Neuronal stem cell (in vitro differentiated cells): ENCODE results near the gene TMEM45B. TPM values are rescaled to one million over a fixed set of nuclear protein-coding genes. Genes with fewer than 3 reads are reported as not detected.

Source experiments
- DNase-seq: peaks from one replicate; pipeline ENCODE4 v3.0.0-alpha.2; 2013; ENCODE audit warnings: low spot score
- H2AFZ ChIP-seq: one replicate; pipeline ENCODE4 v1.6.1; 2013; ENCODE audit warnings: mild to moderate bottlenecking, low read length, inconsistent platforms
- H2AK5ac ChIP-seq: 2 replicates; pipeline ENCODE4 v1.6.1; 2013; ENCODE audit warnings: low read depth, mild to moderate bottlenecking, inconsistent platforms, low read length, moderate library complexity, mixed read lengths
- H2BK120ac ChIP-seq: 2 replicates; pipeline ENCODE4 v1.6.1; 2013; ENCODE audit warnings: low read depth, mild to moderate bottlenecking, inconsistent platforms, low read length, moderate library complexity, mixed read lengths
- H2BK12ac ChIP-seq: one replicate; pipeline ENCODE4 v1.6.1; 2013; ENCODE audit warnings: low read length, inconsistent platforms
- H2BK15ac ChIP-seq: 2 replicates; pipeline ENCODE4 v1.6.1; 2013; ENCODE audit warnings: mild to moderate bottlenecking, low read length, inconsistent platforms, mixed read lengths
- H2BK5ac ChIP-seq: one replicate; pipeline ENCODE4 v1.6.1; 2013; ENCODE audit warnings: inconsistent platforms, mild to moderate bottlenecking, low read length, moderate library complexity
- H3K14ac ChIP-seq: one replicate; pipeline ENCODE4 v1.6.1; 2013; ENCODE audit warnings: low read length, inconsistent platforms
- H3K18ac ChIP-seq: 2 replicates; pipeline ENCODE4 v1.6.1; 2013; ENCODE audit warnings: low read length, inconsistent platforms
- H3K23ac ChIP-seq: 2 replicates; pipeline ENCODE4 v1.6.1; 2013; ENCODE audit warnings: low read depth, mild to moderate bottlenecking, mixed read lengths, low read length, inconsistent platforms; ENCODE audit not compliant: poor library complexity
- H3K27ac ChIP-seq: replicated peaks from 3 replicates; pipeline ENCODE4 v1.5.1; 2013; ENCODE audit warnings: low read length, inconsistent platforms
- H3K27me3 ChIP-seq, 3 experiments: 2 replicates each; pipeline ENCODE4 v1.6.1; 2013; ENCODE audit warnings: low read length in 3 of 3, mild to moderate bottlenecking in 2 of 3, inconsistent platforms in 1 of 3, low read depth in 1 of 3, mixed read lengths in 1 of 3, moderate library complexity in 1 of 3; ENCODE audit not compliant: control insufficient read depth in 3 of 3, insufficient read depth in 3 of 3
- H3K36me3 ChIP-seq, 2 donors: replicated peaks in 1 of 2; 2 replicates each; pipeline ENCODE4 v1.6.1; 2013; ENCODE audit warnings: low read length in 2 of 2; ENCODE audit not compliant: control insufficient read depth in 2 of 2, insufficient read depth in 2 of 2
- H3K4ac ChIP-seq: 2 replicates; pipeline ENCODE4 v1.6.1; 2013; ENCODE audit warnings: inconsistent platforms, mild to moderate bottlenecking, low read length, moderate library complexity
- H3K4me1 ChIP-seq, 2 donors: 1 replicate in 1 of 2; 2 replicates in 1 of 2; pipeline ENCODE4 v1.6.1; 2013; ENCODE audit warnings: low read length in 2 of 2, low read depth in 1 of 2; ENCODE audit not compliant: control insufficient read depth in 2 of 2, insufficient read depth in 1 of 2
- H3K4me2 ChIP-seq: one replicate; pipeline ENCODE4 v1.6.1; 2013; ENCODE audit warnings: mild to moderate bottlenecking, low read length, inconsistent platforms; ENCODE audit not compliant: insufficient read depth, poor library complexity, severe bottlenecking
- H3K4me3 ChIP-seq, 2 donors: 2 replicates each; pipeline ENCODE4 v1.5.1; 2013; ENCODE audit warnings: low read length in 2 of 2, mild to moderate bottlenecking in 2 of 2, inconsistent platforms in 1 of 2, moderate library complexity in 1 of 2
- H3K79me1 ChIP-seq: one replicate; pipeline ENCODE4 v1.6.1; 2013; ENCODE audit warnings: low read depth, mild to moderate bottlenecking, inconsistent platforms, low read length, moderate library complexity
- H3K9ac ChIP-seq: one replicate; pipeline ENCODE4 v1.6.1; 2013; ENCODE audit warnings: mild to moderate bottlenecking, low read depth, low read length, inconsistent platforms; ENCODE audit not compliant: poor library complexity
- H3K9me3 ChIP-seq, 2 donors: replicated peaks in 1 of 2; 2 replicates each; pipeline versions ENCODE3 to v1.6.1; 2013; ENCODE audit warnings: low read length in 2 of 2, mild to moderate bottlenecking in 2 of 2, inconsistent platforms in 1 of 2, low read depth in 1 of 2, mixed read lengths in 1 of 2, moderate library complexity in 1 of 2; ENCODE audit not compliant: control insufficient read depth in 2 of 2, insufficient read depth in 1 of 2
- H4K8ac ChIP-seq: one replicate; pipeline ENCODE4 v1.6.1; 2013; ENCODE audit warnings: low read depth, mild to moderate bottlenecking, inconsistent platforms, low read length, moderate library complexity
- H4K91ac ChIP-seq: one replicate; pipeline ENCODE4 v1.6.1; 2013; ENCODE audit warnings: low read length, low read depth, mild to moderate bottlenecking, inconsistent platforms; ENCODE audit not compliant: poor library complexity
- WGBS, 2 donors: extraction: QIAGEN DNeasy Blood & Tissue Kit; methylation state at CpG; one replicate each; pipeline ENCODE4 v1.1.7; 2013; ENCODE audit warnings: missing lambda C conversion rate in 2 of 2, mixed read lengths in 1 of 2; ENCODE audit not compliant: insufficient read length in 2 of 2, insufficient replicate concordance in 1 of 2; ENCODE audit errors: extremely low coverage in 2 of 2; 5-methylcytosine and 5-hydroxymethylcytosine counted together
- polyA plus RNA-seq, 2 experiments: library from polyadenylated mRNA; stranded (reverse); fragments of 200-250 nt; gene quantifications; one replicate each; pipeline ENCODE4 v1.2.3, GENCODE V29; 2013

Gene TMEM45B
- not detected for polyA plus RNA-seq (2013, experiment 1 of 2)
- polyA plus RNA-seq (2013, experiment 2 of 2) = 0.04 TPM

GRCh38 chr11:129815596-129816461 is at the start of gene TMEM45B:
Gene TMEM45B (plus strand): TSS chr11:129815848. CDS start chr11:129852483, 36,635 bp downstream.
- Histone ChIP-seq H2BK12ac (peak within 1 kb of the TSS; percentile 30), H3K4me1 (no peaks in the 10 kb centered on the region), H3K27ac (no peak within 1 kb of the TSS), H4K91ac (no peak within 1 kb of the TSS), H3K36me3 (no peaks in the 10 kb centered on the region), H2BK120ac (no peak within 1 kb of the TSS), H2AK5ac (no peak within 1 kb of the TSS), H3K9me3 (peaks cover 0 to 6% of the 10 kb centered on the region in 2 donors), H3K4me2 (peak within 1 kb of the TSS; percentile 81), H3K4me3 (peak within 1 kb of the TSS in 1 of 2 donors; percentile 65), H3K23ac (peak within 1 kb of the TSS; percentile 85), H3K27me3 (peaks cover 3 to 46% (median 31%) of the 10 kb centered on the region in 3 experiments), H3K9ac (peak within 1 kb of the TSS; percentile 63), H2BK5ac (no peak within 1 kb of the TSS), H4K8ac (no peak within 1 kb of the TSS), H3K79me1 (no peaks in the 10 kb centered on the region), H3K4ac (no peak within 1 kb of the TSS), H3K18ac (peak within 1 kb of the TSS; percentile 64), H2AFZ (peak within 1 kb of the TSS; percentile 49), H3K14ac (peak within 1 kb of the TSS; percentile 82), H2BK15ac (no peak within 1 kb of the TSS)
- WGBS, 2 donors = no CpG with 5 or more reads among the region's 68 CpGs
- no peak for DNase-seq

- Histone ChIP-seq H2BK12ac (no peak overlapping the region), H3K9me3 (no peaks in the 10 kb centered on the region), H3K9ac (no peak overlapping the region), H3K4ac (no peak overlapping the region), H3K14ac (no peak overlapping the region), H2BK15ac (no peak overlapping the region), H3K27ac (no peak overlapping the region), H3K23ac (no peak overlapping the region), H2AFZ (peak overlapping the region; percentile 89), H2AK5ac (no peak overlapping the region), H3K4me2 (no peak overlapping the region), H3K27me3 (no peaks in the 10 kb centered on the region), H3K4me3 (no peak overlapping the region), H3K18ac (no peak overlapping the region), H3K36me3 (no peaks in the 10 kb centered on the region), H2BK120ac (no peak overlapping the region), H2BK5ac (no peak overlapping the region), H3K4me1 (peaks cover 0 to 2% of the 10 kb centered on the region in 2 donors), H4K91ac (no peak overlapping the region), H4K8ac (no peak overlapping the region), H3K79me1 (no peaks in the 10 kb centered on the region)
- WGBS, 2 donors = no CpG with 5 or more reads among the region's 7 CpGs
- DNase-seq = peak; percentile 26
Observed at GRCh38 chr11:129766898-129767604, 48.6 kb upstream of the TMEM45B start.

GRCh38 chr11:129767827-129768226 is 47.8 kb upstream of the TMEM45B start:
- Histone ChIP-seq H3K4me1 (peaks cover 0 to 2% of the 10 kb centered on the region in 2 donors), H3K23ac (no peak overlapping the region), H2BK15ac (no peak overlapping the region), H2BK12ac (no peak overlapping the region), H2BK5ac (no peak overlapping the region), H2BK120ac (no peak overlapping the region), H3K9me3 (no peaks in the 10 kb centered on the region), H4K8ac (no peak overlapping the region), H4K91ac (no peak overlapping the region), H3K9ac (no peak overlapping the region), H3K4me2 (no peak overlapping the region), H3K4me3 (no peak overlapping the region), H3K4ac (no peak overlapping the region), H3K27me3 (no peaks in the 10 kb centered on the region), H3K14ac (no peak overlapping the region), H2AK5ac (no peak overlapping the region), H2AFZ (no peak overlapping the region), H3K27ac (no peak overlapping the region), H3K18ac (no peak overlapping the region), H3K79me1 (no peaks in the 10 kb centered on the region), H3K36me3 (no peaks in the 10 kb centered on the region)
- DNase-seq = no peak
- WGBS, 2 donors = no CpG with 5 or more reads among the region's 4 CpGs

GRCh38 chr11:129768356-129768755 is 47.3 kb upstream of the TMEM45B start:
- H2BK12ac ChIP-seq = no peak overlapping the region
- no CpG with 5 or more reads among the region's 1 CpG for WGBS, 2 donors
- H3K36me3 ChIP-seq = no peaks in the 10 kb centered on the region
- H2BK15ac ChIP-seq = no peak overlapping the region
- H3K27ac ChIP-seq = no peak overlapping the region
- H3K4me1 ChIP-seq = peaks cover 0 to 2% of the 10 kb centered on the region in 2 donors
- H2AK5ac ChIP-seq = no peak overlapping the region
- no peak overlapping the region for H2BK120ac ChIP-seq
- no peak for DNase-seq
- no peak overlapping the region for H2AFZ ChIP-seq
- no peak overlapping the region for H3K4me3 ChIP-seq
- H2BK5ac ChIP-seq = no peak overlapping the region
- no peak overlapping the region for H3K23ac ChIP-seq
- no peak overlapping the region for H4K91ac ChIP-seq
- no peak overlapping the region for H3K14ac ChIP-seq
- no peaks in the 10 kb centered on the region for H3K9me3 ChIP-seq
- no peak overlapping the region for H3K18ac ChIP-seq
- no peak overlapping the region for H3K4ac ChIP-seq
- no peak overlapping the region for H3K9ac ChIP-seq
- H3K4me2 ChIP-seq = no peak overlapping the region
- H4K8ac ChIP-seq = no peak overlapping the region
- H3K27me3 ChIP-seq = no peaks in the 10 kb centered on the region
- no peaks in the 10 kb centered on the region for H3K79me1 ChIP-seq
